NB4 (cell line): Measurements from ENCODE around the gene CDKN2AIPNL.

Experiments
- CTCF ChIP-seq: IDR thresholded peaks from one replicate; pipeline ENCODE4 v1.5.1; 2012; ENCODE audit warnings: low read depth, low read length
- MAX ChIP-seq: IDR thresholded peaks from 2 replicates; pipeline ENCODE4 v1.6.1; 2011; ENCODE audit warnings: low read depth, low read length
- MYC ChIP-seq: IDR thresholded peaks from 2 replicates; pipeline ENCODE4 v1.6.1; 2011; ENCODE audit warnings: low read depth, low read length
- POLR2A ChIP-seq: IDR thresholded peaks from 2 replicates; pipeline ENCODE4 v1.6.1; 2011; ENCODE audit warnings: mild to moderate bottlenecking; ENCODE audit not compliant: insufficient read length; ENCODE audit errors: extremely low read depth

DNA sequence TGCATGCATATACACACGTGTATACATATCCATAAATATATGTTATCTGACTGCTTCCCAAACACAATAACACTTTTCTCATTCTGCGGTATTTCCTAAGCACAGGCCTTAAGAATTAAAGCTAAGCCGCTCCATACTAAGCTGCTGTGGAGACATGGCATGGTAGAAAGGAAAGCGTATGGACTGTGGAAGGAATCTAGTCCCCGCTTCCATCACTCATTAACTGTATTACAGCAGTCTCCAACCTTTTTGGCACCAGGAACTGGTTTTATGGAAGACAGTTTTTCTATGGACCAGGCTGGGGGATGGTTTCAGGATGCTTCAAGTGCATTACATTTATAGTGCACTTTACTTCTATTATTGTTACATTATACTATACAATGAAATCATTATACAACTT is 56.0 kb downstream of the CDKN2AIPNL start:
- TF ChIP-seq POLR2A (no peak), CTCF (no peak), MYC (no peak), MAX (no peak)
